Measurements from ENCODE around the gene CYP21A2.
A peak's percentile ranks its signal among the peaks of the same experiment; 100 is the strongest.

The CYP21A2 gene

DNA sequence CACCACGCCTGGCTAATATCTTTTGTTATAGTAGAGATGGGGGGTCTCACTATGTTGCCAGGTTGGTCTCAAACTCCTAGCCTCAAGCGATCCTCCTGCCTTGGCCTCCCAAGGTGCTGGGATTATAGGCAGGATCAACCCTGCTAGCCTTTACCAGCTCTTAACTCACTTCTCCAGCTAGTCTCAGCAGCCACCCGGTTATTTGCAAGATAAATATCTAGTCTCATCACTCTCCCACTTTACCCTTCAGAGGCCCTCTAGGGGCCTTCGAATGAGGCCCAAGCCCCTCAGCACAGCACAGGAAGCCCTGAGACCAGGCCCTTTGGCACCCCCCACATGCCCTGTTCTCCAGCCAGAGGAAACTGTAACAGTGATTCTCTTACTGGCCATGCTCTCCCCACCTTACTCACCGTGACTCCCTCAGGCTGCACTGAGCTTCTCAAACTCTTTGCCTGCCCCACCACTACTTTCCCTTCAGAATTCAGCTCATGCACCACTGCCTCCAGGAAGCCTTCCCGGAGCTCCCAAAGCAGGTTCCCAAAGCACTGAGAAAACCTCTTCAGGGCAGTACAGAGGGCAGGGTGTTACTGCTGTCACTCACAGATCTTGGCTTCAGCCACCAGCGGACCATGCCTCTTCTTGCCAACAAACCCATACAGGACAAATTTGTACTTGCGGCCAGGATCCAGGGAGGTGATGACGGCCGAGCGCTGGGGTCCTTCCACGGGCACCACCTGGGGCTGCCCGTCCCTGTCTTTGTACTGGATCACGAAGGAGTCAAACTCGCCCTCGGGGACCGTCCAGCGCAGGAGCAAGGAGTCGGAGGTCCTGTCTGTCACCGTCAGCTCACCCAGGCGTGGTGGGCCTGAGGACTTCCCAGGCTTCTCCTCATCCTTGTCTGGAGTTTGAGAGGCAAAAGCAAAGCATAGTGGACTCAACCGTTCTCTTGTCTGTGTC lies 45.9 kb downstream of the CYP21A2 start:
- no peak for DNase-seq

DNA sequence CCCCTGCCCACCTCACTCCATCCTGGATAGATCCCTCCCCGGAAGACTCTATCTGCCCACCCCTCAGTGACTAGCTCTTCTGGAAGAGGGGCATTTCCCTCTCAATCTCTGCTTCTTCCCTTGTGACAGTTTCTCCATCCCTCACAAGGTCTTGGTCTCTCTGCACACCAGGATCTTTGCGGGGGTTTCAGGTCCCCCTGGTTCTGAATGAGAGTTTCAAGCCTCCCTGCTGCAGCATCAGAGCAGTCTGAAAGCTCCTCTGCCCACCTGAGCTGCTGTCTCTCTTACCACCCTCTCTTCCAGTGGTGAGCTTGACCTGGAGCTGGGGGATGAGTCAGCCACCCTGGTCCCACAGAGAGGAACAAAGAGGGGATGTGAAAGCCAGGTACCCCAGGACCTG lies 46.6 kb downstream of the CYP21A2 start:
- no peak for DNase-seq

DNA sequence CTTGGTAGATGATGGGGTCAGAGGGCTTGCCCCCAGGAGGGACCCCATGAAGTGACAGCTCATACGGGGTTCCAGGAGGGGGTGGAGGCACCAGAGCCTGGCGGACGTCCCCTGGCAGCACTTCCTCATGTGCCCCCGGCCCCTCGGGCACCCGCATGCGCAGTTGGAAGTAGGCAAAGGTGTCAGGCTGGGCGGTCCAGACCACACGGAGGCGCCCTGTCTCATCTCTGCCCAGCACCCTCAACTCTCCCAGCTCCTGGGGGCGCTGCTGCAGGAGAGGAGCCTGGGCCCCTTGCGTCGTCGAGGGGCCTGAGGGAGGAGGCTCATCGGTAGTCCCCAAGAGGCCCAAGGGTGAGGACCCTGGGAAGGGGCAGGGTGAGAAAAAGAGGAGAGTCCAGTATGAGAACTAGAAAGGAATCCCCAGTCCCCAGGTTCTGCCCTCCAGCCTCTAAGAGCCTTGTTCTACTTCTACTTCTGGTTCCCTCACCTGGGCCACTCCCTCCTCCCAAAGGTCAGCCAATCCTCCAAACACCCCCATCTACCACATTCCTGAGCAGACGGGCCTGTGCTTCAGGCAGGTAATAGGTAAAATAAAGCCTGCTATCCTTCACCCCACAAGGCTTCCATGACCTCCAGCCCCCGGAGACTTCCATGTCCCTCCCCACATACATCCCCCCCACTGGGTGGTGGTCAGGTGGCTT lies 47.7 kb downstream of the CYP21A2 start:
- DNase-seq: no peak

DNA sequence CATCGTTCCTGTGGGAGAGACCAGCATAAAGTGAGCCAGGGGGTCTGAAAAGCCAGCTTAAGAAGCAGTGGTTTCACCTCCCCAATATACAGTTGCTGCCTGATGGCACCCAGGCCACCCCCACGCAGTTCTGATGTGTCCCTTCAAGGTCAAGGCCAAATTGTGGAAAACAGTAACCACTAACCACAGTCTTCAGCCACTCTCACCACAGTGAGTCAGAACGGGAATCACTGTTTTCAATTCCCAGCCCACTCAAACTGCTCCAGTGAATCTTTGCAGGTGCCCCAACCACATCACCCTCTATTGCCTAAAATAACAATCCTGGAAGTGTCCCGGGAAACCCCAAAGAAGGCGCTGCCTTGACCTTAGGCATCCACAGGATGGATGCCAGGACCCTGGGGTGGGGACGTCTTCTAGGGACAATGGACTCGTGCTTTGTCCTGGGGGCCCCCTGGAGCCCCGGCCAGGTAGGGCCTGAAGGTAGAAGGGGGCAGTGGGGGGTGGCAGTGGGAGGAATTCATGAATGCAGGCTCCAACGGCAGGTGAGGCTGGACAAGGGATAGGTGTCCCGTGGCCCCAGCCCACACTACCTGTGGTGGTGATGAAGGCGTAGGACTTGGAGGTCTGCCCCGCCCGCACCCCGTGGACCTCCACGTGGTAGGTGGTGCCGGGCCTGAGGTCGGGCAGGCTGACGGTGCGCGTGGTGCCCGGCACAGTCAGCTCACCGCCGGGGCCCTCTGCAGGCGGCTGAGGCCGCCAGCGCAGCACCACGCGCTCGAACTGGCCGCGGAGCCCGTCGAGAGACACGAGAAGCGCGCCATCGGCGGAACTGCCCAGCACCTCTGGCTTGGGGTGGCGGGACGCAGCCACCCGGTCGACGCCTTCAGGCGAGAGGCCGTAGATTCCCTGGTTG lies 48.7 kb downstream of the CYP21A2 start:
- no peak for DNase-seq

DNA sequence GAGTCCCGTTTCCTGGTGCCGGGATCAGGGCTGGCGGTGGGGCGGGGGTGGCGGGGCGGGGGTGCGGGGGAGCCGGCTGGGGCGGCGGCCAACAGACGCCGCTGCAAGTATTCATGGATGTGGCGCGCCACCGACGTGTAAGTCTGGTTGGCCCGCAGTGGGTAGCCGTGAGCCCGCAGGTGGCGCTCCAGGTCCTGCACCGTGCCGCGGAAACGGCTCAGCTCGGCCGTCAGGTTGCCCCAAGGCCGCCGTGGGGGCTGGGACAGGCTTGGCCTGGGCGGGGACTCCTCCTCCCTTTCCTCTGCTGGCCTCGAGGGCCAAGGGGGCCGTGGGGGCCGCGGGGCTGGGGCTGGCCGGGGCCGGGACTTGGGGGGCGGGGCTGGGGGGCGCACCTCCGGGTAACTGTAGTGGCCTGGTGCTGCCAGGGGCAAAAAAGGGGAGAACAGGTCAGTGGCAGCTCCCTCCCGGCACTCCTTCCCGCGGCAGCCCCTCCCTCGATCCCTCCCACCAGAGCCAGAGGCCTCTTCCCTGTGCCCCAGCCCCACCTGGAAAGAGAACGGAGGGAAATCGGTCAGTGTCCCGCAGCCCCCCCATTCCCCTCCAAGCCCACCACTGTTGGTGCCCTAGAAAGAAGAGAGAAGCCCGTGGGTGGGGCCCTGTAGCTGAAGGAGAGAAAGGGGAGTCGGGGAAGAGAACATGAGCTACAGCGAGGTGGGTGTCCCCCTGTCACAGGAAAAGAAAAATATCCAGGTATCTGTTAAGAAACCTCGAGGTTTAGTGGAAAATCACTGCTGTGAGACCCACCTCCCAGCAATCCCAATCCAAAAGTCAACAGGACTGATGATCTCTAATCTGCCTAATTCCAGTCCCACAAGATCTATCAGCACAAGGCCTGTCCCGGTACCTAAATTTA lies 49.6 kb downstream of the CYP21A2 start:
- DNase-seq: peak; percentile 70 to 71

DNA sequence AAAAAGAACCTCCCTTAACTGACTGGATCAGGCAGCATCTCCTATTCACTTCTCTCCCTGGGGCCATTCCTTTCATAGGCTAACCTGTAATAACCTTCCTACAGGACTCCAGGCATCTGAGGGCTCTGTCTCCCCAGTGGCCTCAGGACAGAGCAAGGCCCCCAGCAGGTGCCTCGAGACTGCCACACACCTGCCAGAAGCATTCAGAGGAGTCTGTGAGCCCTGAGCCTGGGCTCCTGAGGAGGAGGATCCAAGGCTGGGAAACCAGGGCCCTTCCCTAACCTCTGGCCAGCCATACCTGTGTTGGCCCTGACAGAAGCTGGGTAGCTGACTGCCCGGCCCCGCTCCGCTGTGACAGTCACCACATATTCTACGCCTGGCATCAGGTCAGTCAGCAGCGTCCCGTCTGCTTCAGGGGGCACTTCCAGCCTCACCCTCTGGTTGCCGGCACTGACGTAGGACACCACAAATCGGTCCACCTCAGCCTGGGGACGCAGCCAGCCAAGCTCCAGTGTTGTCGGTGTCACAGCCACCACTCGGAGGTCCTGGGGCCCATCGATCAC lies 50.4 kb downstream of the CYP21A2 start:
- no peak for DNase-seq

DNA sequence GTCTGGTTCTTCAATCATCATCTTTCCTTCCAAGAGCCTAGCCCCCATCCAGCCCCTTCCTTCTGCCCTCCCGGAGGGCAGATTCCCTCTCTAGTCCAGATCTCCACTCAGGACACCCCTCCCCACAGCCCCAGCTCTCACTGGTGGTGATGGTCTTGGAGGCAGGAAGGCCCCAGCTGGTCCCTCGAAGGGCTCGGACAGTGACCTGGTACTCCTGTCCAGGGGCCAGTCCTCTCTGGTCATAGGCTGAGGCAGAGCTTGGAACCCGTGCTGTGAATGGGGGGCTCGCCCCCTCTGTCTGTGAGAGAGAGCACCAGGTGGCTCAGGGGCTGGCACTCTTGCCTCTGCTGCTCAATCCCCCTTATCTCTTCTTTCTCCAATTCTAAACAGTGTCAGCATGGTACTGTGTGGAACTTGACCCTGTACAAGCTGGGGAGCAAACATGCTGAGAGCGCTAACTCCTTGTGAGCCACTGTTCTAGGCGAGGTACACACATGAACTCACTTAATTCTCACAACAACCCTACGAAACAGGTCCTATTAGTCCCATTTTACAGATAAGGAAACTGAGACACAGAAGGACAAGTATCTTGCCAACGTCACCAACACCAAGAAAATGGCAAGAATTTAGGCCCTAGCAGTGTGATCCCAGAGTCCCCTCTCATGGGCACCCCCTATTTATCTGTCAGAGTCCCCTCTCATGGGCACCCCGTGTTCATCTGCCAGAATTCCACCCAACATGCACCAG lies 51.0 kb downstream of the CYP21A2 start:
- no peak for DNase-seq

All from CD4-positive, alpha-beta T cell treated with Interferon alpha-2 for 1 hour (primary cell).